SK-N-SH (cell line): ENCODE data around the gene LRRC42. TPM values are rescaled to one million over a fixed set of nuclear protein-coding genes. Genes with fewer than 3 reads are reported as not detected.

Experiments used
- CTCF ChIA-PET: fragments of 300-600, 350-600 bp; formaldehyde crosslinking; extraction: SDS; loops from one replicate; lab custom pipeline; 2021; lab: Yijun Ruan, JAX
- POLR2A ChIA-PET: fragments of 350-600 bp; sonication (Branson Sonifier 250); formaldehyde crosslinking; extraction: SDS; loops from one replicate; lab custom pipeline; 2020; ENCODE audit warnings: antibody characterized with exemption, inconsistent platforms; lab: Yijun Ruan, JAX
- DNase-seq: peaks from one replicate; pipeline ENCODE4 v3.0.0; 2012
- H2AFZ ChIP-seq: fragments of 200-600 bp; sonication (generic); 2 replicates; pipeline ENCODE4 v1.8.1; 2016; ENCODE audit warnings: antibody characterized with exemption, mild to moderate bottlenecking, low read depth
- H3F3A ChIP-seq: fragments of 200-600 bp; sonication (generic); replicated peaks from 2 replicates; pipeline ENCODE3; 2016; ENCODE audit warnings: antibody characterized with exemption, mild to moderate bottlenecking; ENCODE audit not compliant: insufficient read depth
- H3K27ac ChIP-seq, 2 experiments: fragments of 200-500 bp in 1 of 2; fragments of 200-600 bp in 1 of 2; sonication (Bioruptor generic) in 1 of 2; sonication (generic), shearing (Covaris generic) in 1 of 2; 2 replicates each; pipeline versions ENCODE4 v1.5.1 to v1.6.1; 2014 to 2016; ENCODE audit warnings: low read depth in 2 of 2, inconsistent platforms in 1 of 2, low read length in 1 of 2, mild to moderate bottlenecking in 1 of 2, mixed read lengths in 1 of 2
- H3K27me3 ChIP-seq: fragments of 200-600 bp; sonication (generic), shearing (Covaris generic); 2 replicates; pipeline ENCODE4 v1.6.1; 2016; ENCODE audit warnings: mixed run types; ENCODE audit not compliant: insufficient read depth
- H3K36me3 ChIP-seq, 2 experiments: fragments of 200-500 bp in 1 of 2; fragments of 200-600 bp in 1 of 2; sonication (Bioruptor generic) in 1 of 2; sonication (generic) in 1 of 2; replicated peaks in 1 of 2; 2 replicates each; pipeline versions ENCODE3 to v1.5.1; 2014 to 2016; ENCODE audit warnings: low read length in 1 of 2, mild to moderate bottlenecking in 1 of 2; ENCODE audit not compliant: insufficient read depth in 2 of 2, control insufficient read depth in 1 of 2
- H3K4me1 ChIP-seq, 2 experiments: fragments of 200-500 bp in 1 of 2; fragments of 200-600 bp in 1 of 2; sonication (Bioruptor generic) in 1 of 2; sonication (generic), shearing (Covaris generic) in 1 of 2; 2 replicates each; pipeline versions ENCODE4 v1.5.1 to v1.6.1; 2014 to 2016; ENCODE audit warnings: low read depth in 1 of 2, low read length in 1 of 2, mixed run types in 1 of 2; ENCODE audit not compliant: insufficient read depth in 2 of 2, control insufficient read depth in 1 of 2
- H3K4me2 ChIP-seq: fragments of 200-600 bp; sonication (generic), shearing (Covaris generic); 2 replicates; pipeline ENCODE4 v1.6.1; 2017; ENCODE audit warnings: mixed run types
- H3K4me3 ChIP-seq, 2 experiments: fragments of 200-500 bp in 1 of 2; fragments of 200-600 bp in 1 of 2; sonication (Bioruptor generic) in 1 of 2; sonication (generic), shearing (Covaris generic) in 1 of 2; 2 replicates each; pipeline versions ENCODE4 v1.5.1 to v1.8.1; 2014 to 2016; ENCODE audit warnings: low read depth in 2 of 2, inconsistent platforms in 1 of 2, low read length in 1 of 2, mild to moderate bottlenecking in 1 of 2, mixed read lengths in 1 of 2, moderate library complexity in 1 of 2
- H3K79me2 ChIP-seq: fragments of 200-600 bp; sonication (generic); 2 replicates; pipeline ENCODE4 v1.8.1; 2017; ENCODE audit warnings: mild to moderate bottlenecking; ENCODE audit not compliant: insufficient read depth
- H3K9ac ChIP-seq: fragments of 200-600 bp; sonication (generic); 2 replicates; pipeline ENCODE4 v1.6.1; 2017; ENCODE audit warnings: mixed run types
- H3K9me2 ChIP-seq: fragments of 200-600 bp; sonication (generic); 2 replicates; pipeline ENCODE4 v1.6.1; 2017; ENCODE audit warnings: mixed run types
- H3K9me3 ChIP-seq: fragments of 200-600 bp; sonication (generic); 2 replicates; pipeline ENCODE4 v1.6.1; 2017; ENCODE audit warnings: mixed run types, mild to moderate bottlenecking, moderate library complexity
- H4K20me1 ChIP-seq: fragments of 200-600 bp; sonication (generic); 2 replicates; pipeline ENCODE4 v1.6.1; 2017; ENCODE audit warnings: mild to moderate bottlenecking, mixed run types; ENCODE audit not compliant: insufficient read depth
- ELF1 ChIP-seq: IDR thresholded peaks from 2 replicates; pipeline ENCODE4 v1.4.0; 2012
- EP300 ChIP-seq, 2 experiments: IDR thresholded peaks; 2 replicates each; pipeline versions ENCODE4 v1.4.0 to v1.6.1; 2012; ENCODE audit warnings: borderline replicate concordance in 1 of 2, low read depth in 1 of 2, low read length in 1 of 2
- EZH2phosphoT487 ChIP-seq: fragments of 200-600 bp; sonication (generic); IDR thresholded peaks from 2 replicates; pipeline ENCODE4 v1.6.1; 2017; ENCODE audit warnings: low read depth, mixed run types, mild to moderate bottlenecking, antibody characterized with exemption, moderate library complexity, borderline replicate concordance
- FOSL2 ChIP-seq: IDR thresholded peaks from 2 replicates; pipeline ENCODE4 v1.4.0; 2012; ENCODE audit warnings: low read depth, mild to moderate bottlenecking, moderate library complexity, borderline replicate concordance
- FOXJ3 ChIP-seq: sonication (generic); formaldehyde crosslinking; IDR thresholded peaks from 2 replicates; pipeline ENCODE4 v1.5.1; 2020; ENCODE audit warnings: mild to moderate bottlenecking, missing genetic modification reagents
- FOXM1 ChIP-seq: IDR thresholded peaks from 2 replicates; pipeline ENCODE4 v1.4.0; 2012; ENCODE audit warnings: low read depth, mild to moderate bottlenecking
- JUND ChIP-seq: IDR thresholded peaks from 2 replicates; pipeline ENCODE4 v1.4.0; 2012
- NFIC ChIP-seq: IDR thresholded peaks from 2 replicates; pipeline ENCODE4 v1.4.0; 2012; ENCODE audit warnings: borderline replicate concordance
- RCOR1 ChIP-seq: fragments of 150-350 bp; IDR thresholded peaks from 2 replicates; pipeline ENCODE4 v1.6.1; 2017; ENCODE audit warnings: antibody characterized with exemption, low read length
- SMC3 ChIP-seq: IDR thresholded peaks from 2 replicates; pipeline ENCODE4 v1.6.1; 2012; ENCODE audit warnings: low read depth, low read length, improper control_type of control experiment
- TAF1 ChIP-seq: IDR thresholded peaks from 2 replicates; pipeline ENCODE4 v1.6.1; 2012; ENCODE audit warnings: low read depth, mild to moderate bottlenecking, low read length, moderate library complexity, borderline replicate concordance
- TCF12 ChIP-seq: IDR thresholded peaks from 2 replicates; pipeline ENCODE4 v1.4.0; 2012
- YY1 ChIP-seq: IDR thresholded peaks from 2 replicates; pipeline ENCODE4 v1.4.0; 2012; ENCODE audit warnings: low read depth, mild to moderate bottlenecking
- WGBS: methylation state at CpG from one replicate; pipeline ENCODE4 v1.1.6; 2017; ENCODE audit warnings: low lambda C conversion rate; 5-methylcytosine and 5-hydroxymethylcytosine counted together
- polyA plus RNA-seq, 3 experiments: library from polyadenylated mRNA; depleted of rRNA; stranded (reverse); fragments of >200 nt; gene quantifications; 2 replicates each; pipeline ENCODE4 v1.2.3, GENCODE V29; 2012
- TF ChIP-seq, protein P1 (sequence below): IDR thresholded peaks from 2 replicates; pipeline ENCODE4 v1.4.0; 2012; ENCODE audit warnings: low read depth, borderline replicate concordance
- TF ChIP-seq, protein P2 (sequence below): IDR thresholded peaks from 2 replicates; pipeline ENCODE4 v1.4.0; 2012; ENCODE audit warnings: low read depth, borderline replicate concordance
- TF ChIP-seq, protein P3 (sequence below): IDR thresholded peaks from 2 replicates; pipeline ENCODE4; 2012

LRRC42 gene
- polyA plus RNA-seq, 1 of the 3 experiments (the other 2 are of a cell fraction) = 35.0 TPM

DNA sequence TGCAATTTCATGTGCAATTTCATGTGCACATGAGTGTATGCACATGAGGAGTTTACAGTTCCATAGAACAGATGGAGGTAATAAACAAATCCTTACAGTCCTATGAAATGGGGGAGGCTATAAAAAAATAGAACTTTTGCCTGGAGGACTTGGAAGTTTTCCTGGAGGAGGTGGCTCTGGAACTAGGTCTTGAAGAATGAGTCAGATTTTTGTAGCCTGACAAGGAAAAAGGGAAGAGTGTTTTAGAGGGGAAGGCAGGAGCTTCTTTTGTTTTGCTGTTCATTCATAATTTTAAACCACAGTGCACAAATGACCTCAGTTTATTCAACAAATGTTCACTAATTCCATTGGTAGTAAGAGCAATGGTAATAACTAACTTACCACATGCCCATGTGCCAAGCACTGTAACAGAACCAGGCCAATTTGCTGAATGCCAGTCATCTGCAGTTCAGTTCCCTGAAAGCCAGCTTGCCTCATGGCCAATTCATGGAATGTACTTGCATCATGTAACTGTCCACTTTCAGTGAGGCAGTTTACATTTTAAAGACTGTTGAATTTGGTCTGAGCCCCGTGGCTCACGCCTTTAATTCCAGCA, 49.4 kb upstream of the LRRC42 start:
- no peaks in the 10 kb centered on the region for H3K79me2 ChIP-seq
- no peaks in the 10 kb centered on the region for H4K20me1 ChIP-seq
- H3K4me3 ChIP-seq = no peak overlapping the region
- no peaks in the 10 kb centered on the region for H3K36me3 ChIP-seq
- ChIA-PET CTCF (interaction anchor here (1.0 to 1.2 kb wide), 2 partner anchors 18 to 36 kb away, joined by 4 to 6 read pairs; no protein-coding TSS in a partner anchor), POLR2A (no interaction called here)
- no peak for DNase-seq
- H3F3A ChIP-seq = peaks cover 4% of the 10 kb centered on the region
- 78% methylated on average over 2 of the region's 2 CpGs for WGBS
- H3K9ac ChIP-seq = no peak overlapping the region
- no peaks in the 10 kb centered on the region for H3K27me3 ChIP-seq
- H3K4me2 ChIP-seq = no peak overlapping the region
- H3K9me3 ChIP-seq = no peaks in the 10 kb centered on the region
- TF ChIP-seq SMC3 = no peak
- TF ChIP-seq YY1 = no peak
- TF ChIP-seq TCF12 = peak; percentile 8; the same call in 1 of the 2 replicates
- peak; percentile 41; the same call in 1 of the 2 replicates for TF ChIP-seq FOSL2
- TF ChIP-seq JUND = peak; percentile 34; the same call in 1 of the 2 replicates
- TF ChIP-seq FOXM1 = no peak
- TF ChIP-seq, protein P1, sequence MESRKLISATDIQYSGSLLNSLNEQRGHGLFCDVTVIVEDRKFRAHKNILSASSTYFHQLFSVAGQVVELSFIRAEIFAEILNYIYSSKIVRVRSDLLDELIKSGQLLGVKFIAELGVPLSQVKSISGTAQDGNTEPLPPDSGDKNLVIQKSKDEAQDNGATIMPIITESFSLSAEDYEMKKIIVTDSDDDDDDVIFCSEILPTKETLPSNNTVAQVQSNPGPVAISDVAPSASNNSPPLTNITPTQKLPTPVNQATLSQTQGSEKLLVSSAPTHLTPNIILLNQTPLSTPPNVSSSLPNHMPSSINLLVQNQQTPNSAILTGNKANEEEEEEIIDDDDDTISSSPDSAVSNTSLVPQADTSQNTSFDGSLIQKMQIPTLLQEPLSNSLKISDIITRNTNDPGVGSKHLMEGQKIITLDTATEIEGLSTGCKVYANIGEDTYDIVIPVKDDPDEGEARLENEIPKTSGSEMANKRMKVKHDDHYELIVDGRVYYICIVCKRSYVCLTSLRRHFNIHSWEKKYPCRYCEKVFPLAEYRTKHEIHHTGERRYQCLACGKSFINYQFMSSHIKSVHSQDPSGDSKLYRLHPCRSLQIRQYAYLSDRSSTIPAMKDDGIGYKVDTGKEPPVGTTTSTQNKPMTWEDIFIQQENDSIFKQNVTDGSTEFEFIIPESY = no peak
- TF ChIP-seq TAF1 = no peak
- no peak for TF ChIP-seq NFIC
- H2AFZ ChIP-seq = no peak overlapping the region; the same call in 1 of the 2 replicates
- no peaks in the 10 kb centered on the region; a peak in 1 of 4 replicates for H3K4me1 ChIP-seq
- H3K27ac ChIP-seq = peak overlapping the region in 1 of 2 experiments; percentile 34; a peak in 2 of 4 replicates
- H3K9me2 ChIP-seq = no peaks in the 10 kb centered on the region

DNA sequence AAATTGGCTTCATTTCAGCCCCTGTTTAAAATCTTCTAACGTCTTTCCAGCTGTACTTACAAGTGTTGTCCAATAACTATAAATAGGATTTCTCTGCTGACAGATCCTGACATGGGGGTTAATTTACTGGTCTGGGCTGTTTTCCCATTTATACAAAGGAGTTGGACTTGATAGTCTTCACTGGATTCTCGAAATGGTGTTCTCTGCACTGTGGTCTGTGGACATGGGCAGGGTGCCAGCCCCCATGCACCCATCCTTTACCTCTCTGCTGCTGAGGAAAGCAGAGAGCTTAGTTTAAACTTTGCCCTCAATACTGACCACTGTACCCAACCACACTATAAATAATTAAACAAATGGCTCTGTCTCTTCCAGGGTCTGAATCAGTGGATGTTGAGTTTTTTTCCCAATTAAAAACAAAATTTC, 46.9 kb upstream of the LRRC42 start:
- no peaks in the 10 kb centered on the region; a peak in 1 of 4 replicates for H3K4me1 ChIP-seq
- no peak overlapping the region for H3K4me2 ChIP-seq
- no peak overlapping the region for H3K27ac ChIP-seq
- H3K36me3 ChIP-seq = no peaks in the 10 kb centered on the region
- DNase-seq = no peak
- H3K9ac ChIP-seq = no peak overlapping the region
- no peak overlapping the region for H2AFZ ChIP-seq
- no peaks in the 10 kb centered on the region for H3K9me3 ChIP-seq
- no peaks in the 10 kb centered on the region for H3K79me2 ChIP-seq
- ChIA-PET CTCF (interaction anchor here (0.7 to 3.2 kb wide), 4 partner anchors 9 to 49 kb away, joined by 3 to 14 read pairs (median 3); partner anchors contain the start of gene YIPF1), POLR2A (interaction anchor here (1.2 kb wide), 1 partner anchor 45 kb away, joined by 3 read pairs; no protein-coding TSS in a partner anchor)
- no peaks in the 10 kb centered on the region for H3K9me2 ChIP-seq
- H3K27me3 ChIP-seq = no peaks in the 10 kb centered on the region
- no peak overlapping the region for H3K4me3 ChIP-seq
- TF ChIP-seq NFIC (peak; percentile 31; the same call in 1 of the 2 replicates), EP300 (IDR thresholded peaks at IDR 0.05; ENCODE audit: borderline replicate concordance in 1 of 2, low read depth in 1 of 2, low read length in 1 of 2) (no peak), RCOR1 (no peak), ELF1 (no peak), FOSL2 (no peak), YY1 (no peak), FOXJ3 (CRISPR knock-in tag) (no peak), EZH2phosphoT487 (no peak)
- TF ChIP-seq, protein P2, sequence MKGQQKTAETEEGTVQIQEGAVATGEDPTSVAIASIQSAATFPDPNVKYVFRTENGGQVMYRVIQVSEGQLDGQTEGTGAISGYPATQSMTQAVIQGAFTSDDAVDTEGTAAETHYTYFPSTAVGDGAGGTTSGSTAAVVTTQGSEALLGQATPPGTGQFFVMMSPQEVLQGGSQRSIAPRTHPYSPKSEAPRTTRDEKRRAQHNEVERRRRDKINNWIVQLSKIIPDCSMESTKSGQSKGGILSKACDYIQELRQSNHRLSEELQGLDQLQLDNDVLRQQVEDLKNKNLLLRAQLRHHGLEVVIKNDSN = no peak
- TF ChIP-seq, protein P3, sequence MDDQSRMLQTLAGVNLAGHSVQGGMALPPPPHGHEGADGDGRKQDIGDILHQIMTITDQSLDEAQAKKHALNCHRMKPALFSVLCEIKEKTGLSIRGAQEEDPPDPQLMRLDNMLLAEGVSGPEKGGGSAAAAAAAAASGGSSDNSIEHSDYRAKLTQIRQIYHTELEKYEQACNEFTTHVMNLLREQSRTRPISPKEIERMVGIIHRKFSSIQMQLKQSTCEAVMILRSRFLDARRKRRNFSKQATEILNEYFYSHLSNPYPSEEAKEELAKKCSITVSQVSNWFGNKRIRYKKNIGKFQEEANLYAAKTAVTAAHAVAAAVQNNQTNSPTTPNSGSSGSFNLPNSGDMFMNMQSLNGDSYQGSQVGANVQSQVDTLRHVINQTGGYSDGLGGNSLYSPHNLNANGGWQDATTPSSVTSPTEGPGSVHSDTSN = peak; percentile 19; the same call in 1 of the 2 replicates
- H3F3A ChIP-seq = peaks cover 4% of the 10 kb centered on the region
- no peaks in the 10 kb centered on the region for H4K20me1 ChIP-seq
- 28% methylated on average over 2 of the region's 2 CpGs for WGBS
